Glutamatergic neuron (in vitro differentiated cells): ENCODE data around the gene ZNRD2. TPM values are rescaled to one million over a fixed set of nuclear protein-coding genes. Genes with fewer than 3 reads are reported as not detected.

Experiments
- DNase-seq: peaks from one replicate; pipeline ENCODE4 v3.0.0; 2022
- H3K27ac Mint-ChIP-seq: one replicate; pipeline ENCODE4 v1.8.0; 2020; ENCODE audit warnings: mild to moderate bottlenecking, mixed read lengths, inconsistent platforms; ENCODE audit not compliant: unreplicated experiment
- H3K27me3 Mint-ChIP-seq: one replicate; pipeline ENCODE4 v1.8.0; 2020; ENCODE audit warnings: mild to moderate bottlenecking, moderate library complexity, mixed read lengths, inconsistent platforms; ENCODE audit not compliant: unreplicated experiment
- H3K36me3 Mint-ChIP-seq: one replicate; pipeline ENCODE4 v1.8.0; 2020; ENCODE audit warnings: mild to moderate bottlenecking, mixed read lengths, inconsistent platforms; ENCODE audit not compliant: unreplicated experiment
- H3K4me1 Mint-ChIP-seq: one replicate; pipeline ENCODE4 v1.8.0; 2020; ENCODE audit warnings: mild to moderate bottlenecking, low read depth, mixed read lengths, inconsistent platforms; ENCODE audit not compliant: unreplicated experiment
- H3K4me3 Mint-ChIP-seq: one replicate; pipeline ENCODE4 v1.8.0; 2020; ENCODE audit warnings: mild to moderate bottlenecking, mixed read lengths, inconsistent platforms; ENCODE audit not compliant: unreplicated experiment
- H3K9me3 Mint-ChIP-seq: one replicate; pipeline ENCODE4 v1.8.0; 2020; ENCODE audit warnings: mild to moderate bottlenecking, moderate library complexity, mixed read lengths, inconsistent platforms; ENCODE audit not compliant: unreplicated experiment
- total RNA-seq: library from RNA; stranded (reverse); fragmentation: NEBNext Ultra II Directional; extraction: Animal tissue kit (Norgen Biotek cat#: 25700); gene quantifications from one replicate; pipeline ENCODE4 v1.2.1, GENCODE V29; 2021; ENCODE audit not compliant: unreplicated experiment
- TF ChIP-seq, protein P1 (sequence below): fragments of 200-600 bp; sonication (generic); IDR thresholded peaks from one replicate; pipeline ENCODE4 v1.5.0; 2021; ENCODE audit not compliant: partially characterized antibody, unreplicated experiment

Gene ZNRD2
- total RNA-seq, 1 donor from 2014 or later = 37.9 TPM

- TF ChIP-seq, protein P1, sequence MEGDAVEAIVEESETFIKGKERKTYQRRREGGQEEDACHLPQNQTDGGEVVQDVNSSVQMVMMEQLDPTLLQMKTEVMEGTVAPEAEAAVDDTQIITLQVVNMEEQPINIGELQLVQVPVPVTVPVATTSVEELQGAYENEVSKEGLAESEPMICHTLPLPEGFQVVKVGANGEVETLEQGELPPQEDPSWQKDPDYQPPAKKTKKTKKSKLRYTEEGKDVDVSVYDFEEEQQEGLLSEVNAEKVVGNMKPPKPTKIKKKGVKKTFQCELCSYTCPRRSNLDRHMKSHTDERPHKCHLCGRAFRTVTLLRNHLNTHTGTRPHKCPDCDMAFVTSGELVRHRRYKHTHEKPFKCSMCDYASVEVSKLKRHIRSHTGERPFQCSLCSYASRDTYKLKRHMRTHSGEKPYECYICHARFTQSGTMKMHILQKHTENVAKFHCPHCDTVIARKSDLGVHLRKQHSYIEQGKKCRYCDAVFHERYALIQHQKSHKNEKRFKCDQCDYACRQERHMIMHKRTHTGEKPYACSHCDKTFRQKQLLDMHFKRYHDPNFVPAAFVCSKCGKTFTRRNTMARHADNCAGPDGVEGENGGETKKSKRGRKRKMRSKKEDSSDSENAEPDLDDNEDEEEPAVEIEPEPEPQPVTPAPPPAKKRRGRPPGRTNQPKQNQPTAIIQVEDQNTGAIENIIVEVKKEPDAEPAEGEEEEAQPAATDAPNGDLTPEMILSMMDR = no peak
- H3K36me3 Mint-ChIP-seq = no peaks in the 10 kb centered on the region
- peaks cover 14% of the 10 kb centered on the region for H3K4me1 Mint-ChIP-seq
- H3K27me3 Mint-ChIP-seq = peaks cover 21% of the 10 kb centered on the region
- no peak overlapping the region for H3K27ac Mint-ChIP-seq
- no peak for DNase-seq
- H3K4me3 Mint-ChIP-seq = peak overlapping the region; percentile 36
- peaks cover 15% of the 10 kb centered on the region for H3K9me3 Mint-ChIP-seq
Measured at GRCh38 chr11:65554057-65554818, 16.0 kb upstream of the ZNRD2 start.

GRCh38 chr11:65554842-65555430 is 15.3 kb upstream of the ZNRD2 start:
- TF ChIP-seq, protein P1 = no peak
- Mint-ChIP-seq H3K27me3 (peaks cover 20% of the 10 kb centered on the region), H3K9me3 (peaks cover 14% of the 10 kb centered on the region), H3K4me3 (peak overlapping the region; percentile 36), H3K4me1 (peaks cover 14% of the 10 kb centered on the region), H3K27ac (no peak overlapping the region), H3K36me3 (no peaks in the 10 kb centered on the region)
- no peak for DNase-seq

DNA sequence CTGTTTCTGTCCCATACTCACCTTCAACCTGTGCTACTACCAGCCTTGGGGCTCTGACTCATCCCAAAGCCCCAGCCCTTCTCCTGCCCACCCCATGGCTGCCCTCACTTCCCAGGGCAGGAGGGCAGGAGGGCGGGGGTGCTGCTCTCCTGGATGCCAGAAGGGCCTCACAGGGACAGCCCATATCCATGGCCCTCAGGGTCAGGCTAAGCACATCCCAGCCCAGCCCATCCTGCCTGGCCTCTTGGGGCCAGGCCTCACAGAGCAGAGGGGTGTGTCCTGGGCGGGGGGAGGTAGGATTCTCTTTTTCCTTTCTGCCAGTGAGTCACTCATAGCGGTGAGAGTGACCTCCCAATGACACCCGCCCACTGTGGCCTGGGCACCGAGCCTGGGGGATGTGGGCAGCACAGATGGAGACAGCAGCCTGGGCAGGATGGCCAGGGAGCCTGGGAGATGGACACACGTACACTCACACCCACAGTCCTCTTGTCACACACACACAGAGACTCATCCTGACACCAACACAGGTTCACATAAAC is 14.5 kb upstream of the ZNRD2 start:
- Mint-ChIP-seq H3K27me3 (peaks cover 22% of the 10 kb centered on the region), H3K4me1 (peaks cover 17% of the 10 kb centered on the region), H3K9me3 (peaks cover 14% of the 10 kb centered on the region), H3K27ac (no peak overlapping the region), H3K36me3 (no peaks in the 10 kb centered on the region), H3K4me3 (peak overlapping the region; percentile 61)
- TF ChIP-seq, protein P1 = no peak
- no peak for DNase-seq

DNA sequence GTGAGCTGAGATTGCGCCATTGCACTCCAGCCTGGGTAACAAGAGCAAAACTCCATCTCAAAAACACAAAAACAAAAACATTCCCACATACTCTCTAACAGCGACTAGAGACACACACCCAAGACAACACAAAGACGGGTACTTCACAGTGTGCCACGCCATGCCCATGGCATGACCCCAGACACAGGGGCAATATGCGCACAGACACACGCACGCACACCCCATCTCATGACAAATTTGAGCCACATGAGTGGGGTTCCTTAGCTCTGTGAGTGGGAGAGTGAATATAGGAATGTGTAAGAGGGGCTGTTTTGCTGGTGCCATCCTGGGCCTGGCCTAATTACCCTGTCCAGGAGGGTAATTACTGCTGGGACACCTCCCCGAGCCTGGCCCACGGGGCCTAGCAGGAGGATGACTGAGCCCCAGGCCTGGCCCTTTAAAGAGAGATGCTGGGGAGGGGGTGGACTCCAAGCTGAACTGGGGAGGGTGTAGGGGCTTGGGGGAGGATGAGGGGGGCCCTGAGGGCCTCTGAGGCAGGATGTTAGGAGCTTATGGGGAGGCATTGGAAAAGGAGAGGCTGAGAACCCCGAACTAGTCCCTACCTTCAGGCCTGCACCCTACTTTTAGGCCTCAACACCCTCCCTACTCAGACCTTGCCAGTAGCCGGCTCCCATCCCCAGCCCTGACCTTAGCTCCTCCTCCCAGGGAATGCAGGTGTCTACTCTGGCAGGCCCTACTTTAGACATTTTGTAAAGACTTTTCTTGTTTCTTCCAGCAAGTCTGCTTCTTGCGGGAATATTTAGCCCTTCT is 13.6 kb upstream of the ZNRD2 start:
- no peak overlapping the region for H3K27ac Mint-ChIP-seq
- peak overlapping the region; percentile 76 for H3K4me3 Mint-ChIP-seq
- H3K4me1 Mint-ChIP-seq = peaks cover 15% of the 10 kb centered on the region
- TF ChIP-seq, protein P1 = no peak
- peaks cover 17% of the 10 kb centered on the region for H3K27me3 Mint-ChIP-seq
- DNase-seq = no peak
- H3K9me3 Mint-ChIP-seq = peaks cover 11% of the 10 kb centered on the region
- no peaks in the 10 kb centered on the region for H3K36me3 Mint-ChIP-seq
